K562 (cell line): ENCODE measurements around the gene CACNA2D4. TPM values are rescaled to one million over a fixed set of nuclear protein-coding genes. Genes with fewer than 3 reads are reported as not detected.
A peak's percentile ranks its signal among the peaks of the same experiment; 100 is the strongest.

Experiments
- ATAC-seq: fragments of 200-7000 bp; cut with Tn5 transposase; 3 replicates; pipeline ENCODE4 v1.9.1; 2020; ENCODE audit warnings: moderate library complexity
- BruUV-seq: library from RNA; stranded (reverse); fragments of 400-500 nt; replicated peaks from 2 replicates; lab custom pipeline; 2021; lab: Mats Ljungman, UMichigan
- CTCF ChIA-PET: fragments of 300-600 bp; formaldehyde crosslinking; extraction: SDS; loops from one replicate; lab custom pipeline; 2021; ENCODE audit warnings: low intra/inter-chr PET ratio; lab: Yijun Ruan, JAX
- POLR2A ChIA-PET: fragments of 300-600, 350-650 bp; sonication (Branson Sonifier 250); formaldehyde crosslinking; extraction: SDS; loops from one replicate; lab custom pipeline; 2021; ENCODE audit warnings: antibody characterized with exemption, inconsistent platforms; lab: Yijun Ruan, JAX
- DNase-seq, 4 experiments: peaks; one replicate each; pipeline versions ENCODE4 v3.0.0 to v3.0.0-alpha.2; 2011 to 2018; ENCODE audit warnings: low spot score in 3 of 4, mixed read lengths in 3 of 4; ENCODE audit errors: extremely low read depth in 1 of 4
- FAIRE-seq: peaks from 2 replicates; lab custom pipeline; 2011; peaks lifted over from hg19 to GRCh38; lab: Jason Lieb, UNC
- H2AFZ ChIP-seq: 2 replicates; pipeline ENCODE4 v1.6.0; 2011; ENCODE audit warnings: low read depth, low read length, control low read depth, inconsistent platforms
- H3K27ac ChIP-seq: fragments of 200-600 bp; 3 replicates; pipeline ENCODE4 v1.8.0; 2011; ENCODE audit warnings: low read depth, mild to moderate bottlenecking, control low read depth, inconsistent platforms, low read length, moderate library complexity, mixed read lengths; ENCODE audit errors: extremely low read depth
- H3K27me3 ChIP-seq, 2 experiments: fragments of 300-600 bp in 1 of 2; 2 replicates in 1 of 2; 3 replicates in 1 of 2; pipeline versions ENCODE4 v1.6.0 to v1.8.0; 2011; ENCODE audit warnings: inconsistent platforms in 2 of 2, low read length in 2 of 2, mild to moderate bottlenecking in 1 of 2, mixed read lengths in 1 of 2, moderate library complexity in 1 of 2; ENCODE audit not compliant: control insufficient read depth in 2 of 2, insufficient read depth in 2 of 2
- H3K36me3 ChIP-seq: fragments of 300-600 bp; 3 replicates; pipeline ENCODE4 v1.8.0; 2011; ENCODE audit warnings: mild to moderate bottlenecking, low read length, inconsistent platforms; ENCODE audit not compliant: control insufficient read depth, insufficient read depth
- H3K4me1 ChIP-seq, 2 experiments: fragments of 200-600 bp in 1 of 2; replicated peaks in 1 of 2; 2 replicates in 1 of 2; 3 replicates in 1 of 2; pipeline versions ENCODE4 v1.5.1 to v1.8.0; 2011; ENCODE audit warnings: inconsistent platforms in 2 of 2, low read length in 2 of 2, mild to moderate bottlenecking in 1 of 2, mixed read lengths in 1 of 2, moderate library complexity in 1 of 2; ENCODE audit not compliant: control insufficient read depth in 2 of 2, insufficient read depth in 2 of 2
- H3K4me2 ChIP-seq: 2 replicates; pipeline ENCODE4 v1.6.1; 2011; ENCODE audit warnings: low read length, control low read depth, inconsistent platforms, mixed read lengths; ENCODE audit not compliant: insufficient read depth
- H3K4me3 ChIP-seq: fragments of 200-600 bp; sonication (generic), shearing (Covaris generic); 2 replicates; pipeline ENCODE4 v1.5.1; 2016; ENCODE audit warnings: control low read depth, inconsistent platforms
- H3K79me2 ChIP-seq: fragments of 200-600 bp; 3 replicates; pipeline ENCODE4 v1.8.0; 2011; ENCODE audit warnings: low read length, inconsistent platforms; ENCODE audit not compliant: control insufficient read depth, insufficient read depth
- H3K9ac ChIP-seq, 2 experiments: 2 replicates each; pipeline versions ENCODE4 v1.6.0 to v1.6.1; 2011; ENCODE audit warnings: low read depth in 2 of 2, low read length in 2 of 2, control low read depth in 1 of 2, inconsistent platforms in 1 of 2, mild to moderate bottlenecking in 1 of 2, mixed read lengths in 1 of 2; ENCODE audit not compliant: insufficient read depth in 1 of 2
- H3K9me1 ChIP-seq: one replicate; pipeline ENCODE4 v1.6.0; 2011; ENCODE audit warnings: inconsistent platforms, mild to moderate bottlenecking, low read length, moderate library complexity; ENCODE audit not compliant: control insufficient read depth, insufficient read depth
- H3K9me3 ChIP-seq: replicated peaks from 2 replicates; pipeline ENCODE4 v1.5.1; 2011; ENCODE audit warnings: low read depth, low read length, inconsistent platforms; ENCODE audit not compliant: control insufficient read depth, insufficient read depth
- H4K20me1 ChIP-seq: replicated peaks from 2 replicates; pipeline ENCODE4 v1.6.1; 2011; ENCODE audit warnings: low read length, inconsistent platforms, mixed read lengths; ENCODE audit not compliant: control insufficient read depth, insufficient read depth
- BDP1 ChIP-seq: IDR thresholded peaks from 3 replicates; pipeline ENCODE4 v1.6.1; 2011; ENCODE audit not compliant: insufficient read length, insufficient read depth
- GATA2 ChIP-seq: sonication (generic); formaldehyde crosslinking; IDR thresholded peaks from 2 replicates; pipeline ENCODE4 v1.4.0; 2020; ENCODE audit warnings: mild to moderate bottlenecking, missing genetic modification reagents
- HNRNPUL1 ChIP-seq: fragments of 200-400 bp; formaldehyde crosslinking; IDR thresholded peaks from 2 replicates; pipeline ENCODE4 v1.6.1; 2017; ENCODE audit warnings: low read length
- KAT7 ChIP-seq: sonication (generic); formaldehyde crosslinking; IDR thresholded peaks from 2 replicates; pipeline ENCODE4 v1.8.0; 2022; ENCODE audit warnings: missing genetic modification reagents, mild to moderate bottlenecking, borderline replicate concordance
- MGA ChIP-seq: fragments of 450-650 bp; IDR thresholded peaks from 2 replicates; pipeline ENCODE4 v1.6.1; 2016; ENCODE audit warnings: mild to moderate bottlenecking, moderate library complexity
- TAL1 ChIP-seq: fragments of 450-650 bp; IDR thresholded peaks from 2 replicates; pipeline ENCODE4 v1.6.1; 2016; ENCODE audit warnings: mild to moderate bottlenecking
- ZFP91 ChIP-seq: sonication (generic); formaldehyde crosslinking; IDR thresholded peaks from 2 replicates; pipeline ENCODE4 v1.8.0; 2022; ENCODE audit warnings: mild to moderate bottlenecking, missing genetic modification reagents
- ZNF3 ChIP-seq: fragments of 250-450 bp; sonication (Bioruptor Pico); IDR thresholded peaks from 2 replicates; pipeline ENCODE4 v1.5.0; 2021; ENCODE audit warnings: mild to moderate bottlenecking, moderate library complexity
- WGBS: fragments of 100-300 bp; shearing (Covaris generic); methylation state at CpG from one replicate; pipeline ENCODE4 v1.1.6; 2016; ENCODE audit warnings: low coverage, mixed read lengths; ENCODE audit not compliant: insufficient coverage; ENCODE audit errors: missing lambda C conversion rate; 5-methylcytosine and 5-hydroxymethylcytosine counted together
- in situ Hi-C: fragments of 300-500 bp; cut with MboI; formaldehyde crosslinking; loops from 4 replicates; pipeline ENCODE4 v1.15.0; 2018; ENCODE audit warnings: inconsistent platforms, mixed read lengths
- intact Hi-C: fragments of 100-400 bp; cut with micrococcal nuclease; formaldehyde crosslinking; loops from 2 replicates; pipeline ENCODE4 v1.14.2; 2022
- polyA plus RNA-seq, 8 experiments: library from polyadenylated mRNA; depleted of rRNA in 4 of 8; stranded (reverse) in 5 of 8; unstranded in 3 of 8; fragments of >200 nt; fragmentation: Nextera tagmentation in 2 of 8; fragmentation: Illumina TruSeq in 1 of 8; extraction: Ambion mirVana in 2 of 8; extraction: Trizol in 1 of 8; gene quantifications; 2 replicates each; pipeline versions ENCODE4 v1.2.1 to v1.2.3, GENCODE V29; 2011 to 2014; ENCODE audit warnings: inconsistent platforms in 1 of 8, missing spikeins in 1 of 8
- total RNA-seq, 7 experiments: library from RNA; depleted of rRNA in 6 of 7; stranded (reverse); fragments of >200 nt in 6 of 7; fragmentation: Illumina TruSeq in 2 of 7; extraction: Trizol in 2 of 7; gene quantifications; 2 replicates each; pipeline versions ENCODE4 v1.2.1 to v1.2.3, GENCODE V29; 2011 to 2021; ENCODE audit warnings: low replicate concordance in 1 of 7

CACNA2D4 gene
- total and polyA plus RNA-seq, 9 of the 15 experiments (the other 6 are each of a cell fraction or from before 2014, with no cell fraction given), result 0.04 to 0.69 (median 0.40) TPM; not detected in 3

- in situ Hi-C loops (no loop called here), intact Hi-C loops (loop anchor here (10.0 kb wide), 1 partner anchor 103 kb away; no protein-coding TSS in a partner anchor)
- BruUV-seq, result no TSS peak
- Histone ChIP-seq H3K4me1 (peaks cover 36 to 49% of the 10 kb centered on the region in 2 experiments), H3K79me2 (no peaks in the 10 kb centered on the region), H3K9me1 (no peaks in the 10 kb centered on the region), H3K27me3 (no peaks in the 10 kb centered on the region), H3K4me2 (peak overlapping the region; percentile 53), H2AFZ (peak overlapping the region; percentile 57; the same call in 1 of the 2 replicates), H3K4me3 (no peak overlapping the region), H3K36me3 (no peaks in the 10 kb centered on the region), H3K9ac (peak overlapping the region in 1 of 2 experiments; percentile 68; a peak in 1 of 4 replicates), H3K27ac (no peak overlapping the region; the same call in 2 of the 3 replicates), H3K9me3 (no peaks in the 10 kb centered on the region), H4K20me1 (no peaks in the 10 kb centered on the region)
- DNase-seq, result peak; percentile 25 to 72 (median 46)
- ChIA-PET CTCF (no interaction called here), POLR2A (interaction anchor here (0.8 to 1.4 kb wide), 2 partner anchors 11 to 13 kb away, joined by 4 to 5 read pairs; no protein-coding TSS in a partner anchor)
- 16% methylated on average over 21 of the region's 22 CpGs for WGBS
- ATAC-seq, result peak; percentile 44
- peak; percentile 88 for FAIRE-seq
- TF ChIP-seq ZNF3 (CRISPR knock-in tag) (no peak), ZFP91 (CRISPR knock-in tag) (no peak), BDP1 (no peak), MGA (no peak), KAT7 (no peak), GATA2 (CRISPR knock-in tag) (peak; percentile 63), TAL1 (peak; percentile 58), HNRNPUL1 (no peak)
These were observed 1.0 kb downstream of the CACNA2D4 start for GRCh38 chr12:1917172-1918070.
